Stimulated activated naive CD4-positive, alpha-beta T cell (primary cell): ENCODE results near the gene DBNL.

Experiments used
- DNase-seq, 6 experiments: peaks; one replicate each; lab custom pipeline; 2025; lab: John Stamatoyannopoulos, UW

The DBNL gene

DNA sequence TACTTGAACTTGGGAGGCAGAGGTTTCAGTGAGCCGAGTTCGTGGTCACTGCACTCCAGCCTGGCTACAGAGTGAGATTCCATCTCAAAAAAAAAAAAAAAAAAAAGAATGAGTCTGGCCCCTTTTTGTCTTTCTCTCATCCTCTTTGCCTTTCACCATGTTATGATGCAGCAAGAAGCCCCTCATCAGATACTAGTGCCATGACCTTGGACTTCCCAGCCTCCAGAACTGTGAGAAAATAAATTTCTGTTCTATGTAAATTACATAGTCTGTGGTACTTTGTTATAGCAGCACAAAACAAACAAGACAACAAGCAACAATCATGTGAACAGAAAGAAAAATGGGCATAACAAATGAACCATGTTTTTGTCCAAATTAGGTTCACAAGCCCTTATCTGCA is 2.3 kb upstream of the DBNL start:
- no peak for DNase-seq

GRCh38 chr7:44043902-44044301 is 600 bp upstream of the DBNL start:
- DNase-seq: no peak

DNA sequence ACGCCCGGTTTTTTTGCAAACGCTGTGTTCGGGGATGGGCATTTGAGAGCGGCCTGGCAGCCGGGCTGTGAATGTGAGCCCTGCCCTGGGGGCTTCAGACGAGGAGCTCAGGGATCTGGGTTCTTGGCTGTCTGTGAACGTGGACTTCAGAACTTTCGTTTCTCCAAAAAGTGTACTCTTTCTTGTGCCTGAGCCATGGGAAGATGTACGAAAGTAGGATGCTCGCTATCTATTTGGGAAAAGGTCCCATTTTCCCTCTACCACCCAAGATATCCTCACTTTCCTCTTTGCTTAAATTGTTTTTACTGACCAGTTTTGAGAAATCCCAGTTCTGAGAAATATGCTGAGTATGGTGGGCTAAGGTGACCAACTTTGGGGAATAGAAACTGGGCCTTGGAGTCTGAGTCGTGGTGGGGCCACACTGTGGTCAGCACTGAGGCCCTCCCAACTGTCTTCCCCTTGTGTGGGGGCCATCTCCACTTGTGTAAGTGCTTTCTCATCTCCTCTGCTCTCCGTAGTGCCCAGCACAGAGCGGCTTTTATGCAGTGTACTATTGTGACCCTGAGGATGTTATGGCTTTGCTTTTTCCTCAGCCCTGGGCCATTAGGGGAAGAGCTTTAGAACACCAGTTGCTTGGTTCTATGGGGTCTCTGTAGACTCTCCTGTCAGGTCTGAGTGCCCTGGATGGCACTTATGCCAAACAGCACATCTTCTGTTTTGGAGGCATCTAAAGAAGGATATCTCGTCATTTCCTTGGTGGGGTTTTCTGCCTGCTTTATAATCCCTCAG is 918 bp downstream of the DBNL start:
- peak in 2 of 6 experiments; percentile 40 to 46 for DNase-seq

GRCh38 chr7:44046321-44047061 is 2.0 kb downstream of the DBNL start:
- DNase-seq: no peak

DNA sequence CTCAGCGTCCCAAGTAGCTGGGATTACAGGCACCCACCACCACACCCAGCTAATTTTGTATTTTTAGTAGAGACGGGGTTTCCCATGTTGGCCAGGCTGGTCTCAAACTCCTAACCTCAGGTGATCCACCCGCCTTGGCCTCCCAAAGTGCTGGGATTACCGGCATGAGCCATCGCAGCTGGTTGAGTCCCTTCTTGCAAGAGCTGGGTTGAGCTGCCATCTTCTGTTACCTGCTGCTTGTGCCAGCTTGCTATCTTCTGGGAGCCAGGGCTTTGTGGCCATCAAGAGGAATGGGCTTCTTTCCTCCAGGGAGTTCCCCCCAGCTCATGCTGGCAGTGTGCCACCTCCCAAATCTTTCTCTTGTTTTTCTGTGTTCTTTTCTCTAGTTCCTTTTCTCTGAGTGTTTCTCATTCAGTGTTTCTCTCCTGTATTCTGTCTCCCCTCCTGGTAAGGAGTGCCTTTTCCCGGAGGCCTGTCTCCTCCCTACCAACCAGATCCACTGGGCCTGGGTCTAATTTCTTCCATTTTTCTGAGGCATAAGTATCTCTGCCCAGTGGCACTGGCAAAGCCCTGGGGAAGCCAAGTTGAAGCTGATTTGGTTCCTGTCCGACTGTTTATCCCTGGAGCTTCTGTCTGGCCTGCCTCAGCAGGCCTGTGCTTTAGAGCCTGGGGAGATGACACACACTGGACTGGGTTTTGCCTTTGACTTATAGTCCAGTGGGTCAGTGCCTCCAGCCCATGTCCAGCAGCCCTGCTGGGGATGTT is 3.7 kb downstream of the DBNL start:
- DNase-seq: no peak

- DNase-seq: no peak
Observed at GRCh38 chr7:44050121-44050914, 5.8 kb downstream of the DBNL start.

- peak in 1 of 6 experiments; percentile 24 for DNase-seq
Observed at GRCh38 chr7:44050915-44051560, 6.5 kb downstream of the DBNL start.

GRCh38 chr7:44051611-44052220 is 7.2 kb downstream of the DBNL start:
- no peak for DNase-seq

GRCh38 chr7:44052771-44053365 is 8.4 kb downstream of the DBNL start:
- DNase-seq: no peak

- DNase-seq: no peak
Observed at GRCh38 chr7:44056681-44057080, 12.2 kb downstream of the DBNL start.

DNA sequence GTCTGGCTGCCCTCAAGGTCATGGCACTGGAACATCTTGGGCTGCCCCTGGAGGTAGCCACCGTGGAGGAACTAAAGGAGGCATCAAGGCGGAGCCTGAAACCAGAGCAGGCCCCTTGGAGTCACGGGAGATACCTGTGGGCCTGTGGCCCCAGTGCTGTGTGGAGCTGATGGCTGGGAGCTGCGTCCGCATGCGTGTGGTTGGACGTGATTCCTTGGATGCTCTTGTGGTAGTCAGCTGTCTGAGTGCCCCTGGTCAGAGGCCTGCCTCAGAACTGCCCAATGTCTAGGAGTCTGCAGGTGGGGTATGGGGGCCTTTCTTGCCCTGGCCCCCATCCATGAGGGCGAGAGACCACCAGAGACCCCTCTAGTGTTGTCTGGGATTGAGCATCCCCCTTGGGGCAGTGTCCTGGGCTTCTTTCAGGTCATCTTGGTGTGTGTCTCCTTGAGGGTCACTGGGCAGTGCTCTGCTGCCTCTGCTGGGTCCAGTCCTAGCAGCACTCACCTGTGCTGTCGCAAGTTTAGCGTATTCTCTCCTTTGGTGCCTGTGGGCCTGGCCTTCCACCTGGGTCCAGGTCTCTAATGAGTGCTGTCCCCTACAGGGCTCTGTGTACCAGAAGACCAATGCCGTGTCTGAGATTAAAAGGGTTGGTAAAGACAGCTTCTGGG is 12.8 kb downstream of the DBNL start:
- no peak for DNase-seq

DNA sequence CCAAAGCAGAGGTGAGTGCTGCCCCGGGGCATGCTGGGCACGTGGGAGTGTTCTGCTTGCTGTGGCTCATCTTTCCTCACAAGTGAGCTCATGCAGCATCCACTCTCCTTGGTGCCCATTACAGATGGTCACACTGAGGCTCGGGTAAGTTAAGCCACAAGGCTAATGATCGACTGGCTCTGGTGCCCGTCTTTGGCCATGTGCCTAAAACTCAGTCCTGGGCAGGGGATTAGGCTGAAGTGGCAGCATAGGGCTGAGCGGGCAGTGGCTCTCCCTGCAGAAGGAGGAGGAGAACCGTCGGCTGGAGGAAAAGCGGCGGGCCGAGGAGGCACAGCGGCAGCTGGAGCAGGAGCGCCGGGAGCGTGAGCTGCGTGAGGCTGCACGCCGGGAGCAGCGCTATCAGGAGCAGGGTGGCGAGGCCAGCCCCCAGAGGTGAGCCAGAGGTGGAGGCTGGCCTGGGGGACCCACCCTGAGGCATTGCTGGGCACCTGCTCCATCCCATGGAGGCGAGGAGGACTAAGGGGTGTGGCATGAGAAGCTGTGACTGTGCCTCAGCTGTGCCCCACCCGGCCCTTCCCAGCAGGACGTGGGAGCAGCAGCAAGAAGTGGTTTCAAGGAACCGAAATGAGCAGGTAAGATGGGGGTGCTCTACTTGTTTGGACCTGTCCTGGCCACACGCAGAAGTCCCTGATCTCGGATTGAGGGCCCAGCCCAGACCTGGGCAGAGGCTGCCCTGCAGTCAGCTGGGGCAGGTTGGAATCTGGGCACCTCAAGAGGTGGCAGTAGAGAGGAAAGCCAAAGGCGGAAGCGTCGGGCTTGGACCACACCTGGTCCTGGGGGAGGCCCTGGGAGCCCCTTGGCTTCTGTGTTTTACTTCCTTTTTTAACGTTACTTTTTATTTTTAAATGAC is 13.6 kb downstream of the DBNL start:
- DNase-seq: no peak

- no peak for DNase-seq
Observed at GRCh38 chr7:44058759-44059218, 14.3 kb downstream of the DBNL start.

GRCh38 chr7:44059219-44060090 is 15.0 kb downstream of the DBNL start:
- no peak for DNase-seq

DNA sequence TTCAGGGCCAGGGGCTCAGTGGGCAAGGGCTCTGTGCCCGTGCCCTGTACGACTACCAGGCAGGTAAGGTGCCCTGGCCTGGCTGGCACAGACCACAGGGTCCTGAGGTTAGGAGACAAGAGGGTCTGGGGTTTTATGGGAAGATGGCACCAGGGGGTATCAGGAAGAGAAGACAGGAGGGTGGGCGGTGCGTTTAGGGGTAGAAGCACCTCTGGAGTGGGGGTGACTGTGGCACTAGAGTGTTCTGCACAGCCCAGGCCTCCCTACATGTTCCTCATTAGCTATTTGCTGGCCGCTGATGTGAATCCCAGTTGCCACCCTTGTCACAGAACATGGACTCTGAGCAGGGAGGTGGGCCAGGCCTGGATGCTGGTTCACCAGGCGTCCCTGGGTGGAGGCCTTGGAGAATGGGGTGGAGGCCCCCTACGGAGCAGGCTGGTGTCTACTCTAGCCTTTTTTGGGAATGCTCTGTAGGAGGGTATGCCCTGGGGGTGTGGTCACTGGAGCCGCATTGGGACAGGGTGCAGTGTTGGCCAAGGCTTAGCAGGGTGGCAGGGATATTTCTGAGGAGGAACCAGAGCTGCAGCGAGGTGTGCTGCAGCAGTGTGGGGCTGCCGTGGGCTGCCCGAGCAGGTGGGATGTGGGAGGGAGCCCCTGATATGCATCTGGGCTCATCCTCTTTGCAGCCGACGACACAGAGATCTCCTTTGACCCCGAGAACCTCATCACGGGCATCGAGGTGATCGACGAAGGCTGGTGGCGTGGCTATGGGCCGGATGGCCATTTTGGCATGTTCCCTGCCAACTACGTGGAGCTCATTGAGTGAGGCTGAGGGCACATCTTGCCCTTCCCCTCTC is 15.8 kb downstream of the DBNL start:
- DNase-seq: no peak

GRCh38 chr7:44060948-44061644 is 16.6 kb downstream of the DBNL start:
- DNase-seq: no peak
